NCI-H2171 (cell line): ENCODE results near the gene STIP1.
"Not testable (repeated sequence)": the region's sequence is repeated elsewhere in the genome, so short reads cannot be mapped to it uniquely, and the experiment has no call there.

ENCODE experiments used
- DNase-seq: peaks from one replicate; lab custom pipeline; 2025; lab: John Stamatoyannopoulos, UW

Gene STIP1

DNA sequence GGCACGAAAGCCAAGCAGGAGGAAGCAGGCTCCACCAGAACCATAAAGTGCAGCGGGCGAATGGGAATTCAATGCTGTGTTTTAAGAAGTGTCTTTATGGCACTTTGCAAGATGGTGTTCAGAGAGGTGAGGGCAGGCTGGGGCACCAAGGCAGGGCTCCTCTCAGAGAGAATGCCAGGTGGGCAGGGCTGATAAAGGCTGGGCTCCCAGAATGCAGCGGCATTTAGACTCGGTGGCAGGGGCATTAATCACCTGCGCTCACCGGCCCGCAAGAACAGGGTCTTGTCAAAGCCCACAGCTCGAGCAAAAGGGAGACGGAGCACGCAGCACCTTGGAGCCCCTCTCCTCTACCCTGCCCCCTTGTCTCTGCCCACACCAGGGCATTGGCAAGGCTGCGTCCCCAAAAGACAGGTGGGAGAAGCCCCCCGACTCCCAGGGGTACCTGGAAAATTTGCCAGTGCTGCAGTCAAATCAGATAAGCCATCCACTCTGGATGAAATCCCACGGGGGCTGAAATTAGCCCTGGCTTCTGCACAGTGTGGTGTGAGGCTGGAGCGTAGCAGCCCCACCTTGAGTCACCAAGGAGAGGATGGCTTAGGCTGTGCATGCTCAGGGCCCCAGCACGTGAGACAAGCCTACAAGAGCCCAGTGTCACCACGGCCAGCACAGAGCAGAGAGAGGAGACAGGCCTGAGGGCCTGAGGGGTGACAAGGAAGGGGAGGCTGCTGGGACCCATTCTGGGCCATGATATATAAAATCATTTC, 28.2 kb upstream of the STIP1 start:
- DNase-seq, result no peak

DNA sequence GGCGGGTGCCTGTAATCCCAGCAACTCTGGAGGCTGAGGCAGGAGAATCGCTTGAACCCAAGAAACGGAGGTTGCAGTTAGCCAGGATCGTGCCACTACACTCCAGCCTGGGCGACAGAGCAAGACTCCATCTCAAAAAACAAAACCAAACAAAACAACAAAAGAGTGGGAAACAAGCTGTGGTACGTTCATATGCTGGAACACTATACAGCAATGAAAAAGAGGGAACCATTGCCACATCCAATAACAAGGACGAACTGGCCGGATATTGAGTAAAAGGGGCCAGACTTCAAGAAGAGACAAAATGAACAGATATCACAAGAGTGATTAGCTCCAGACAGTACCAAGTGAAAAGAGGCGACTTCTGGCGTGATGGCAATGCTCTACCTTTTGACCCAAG, 24.9 kb upstream of the STIP1 start:
- no peak for DNase-seq

DNA sequence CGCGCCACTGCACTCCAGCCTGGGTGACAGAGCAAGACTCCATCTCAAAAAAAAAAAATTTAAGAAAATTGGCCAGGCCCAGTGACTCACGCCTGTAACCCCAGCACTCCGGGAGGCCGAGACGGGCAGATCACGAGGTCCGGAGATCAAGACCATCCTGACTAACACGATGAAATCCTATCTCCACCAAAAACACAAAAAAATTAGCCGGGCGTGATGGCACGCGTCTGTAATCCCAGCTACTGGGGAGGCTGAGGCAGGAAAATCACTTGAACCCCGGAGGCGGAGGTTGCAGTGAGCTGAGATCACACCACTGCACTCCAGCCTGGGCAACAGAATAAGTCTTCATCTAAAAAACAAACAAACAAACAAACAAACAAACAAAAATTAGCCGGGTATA, 23.2 kb upstream of the STIP1 start:
- DNase-seq, result not testable (repeated sequence)

DNA sequence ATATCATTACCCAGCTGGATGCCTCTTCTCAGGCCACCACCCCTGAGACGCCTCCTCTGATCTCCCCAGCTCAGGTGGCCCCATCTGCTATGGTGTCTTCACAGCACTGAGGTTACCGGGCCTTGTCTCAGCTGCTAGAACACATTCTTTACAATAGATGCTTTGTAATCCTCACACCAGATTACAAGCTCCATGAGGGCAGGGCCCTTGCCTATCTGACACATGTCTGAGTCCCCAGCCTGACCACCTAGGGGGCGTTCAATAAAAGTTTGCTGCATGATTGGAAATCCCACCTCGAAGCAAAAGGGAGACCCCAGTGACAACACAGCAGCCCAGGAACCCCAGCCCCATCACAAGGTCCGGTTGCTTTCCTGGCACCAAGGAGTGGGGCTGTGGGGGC, 22.0 kb upstream of the STIP1 start:
- no peak for DNase-seq

DNA sequence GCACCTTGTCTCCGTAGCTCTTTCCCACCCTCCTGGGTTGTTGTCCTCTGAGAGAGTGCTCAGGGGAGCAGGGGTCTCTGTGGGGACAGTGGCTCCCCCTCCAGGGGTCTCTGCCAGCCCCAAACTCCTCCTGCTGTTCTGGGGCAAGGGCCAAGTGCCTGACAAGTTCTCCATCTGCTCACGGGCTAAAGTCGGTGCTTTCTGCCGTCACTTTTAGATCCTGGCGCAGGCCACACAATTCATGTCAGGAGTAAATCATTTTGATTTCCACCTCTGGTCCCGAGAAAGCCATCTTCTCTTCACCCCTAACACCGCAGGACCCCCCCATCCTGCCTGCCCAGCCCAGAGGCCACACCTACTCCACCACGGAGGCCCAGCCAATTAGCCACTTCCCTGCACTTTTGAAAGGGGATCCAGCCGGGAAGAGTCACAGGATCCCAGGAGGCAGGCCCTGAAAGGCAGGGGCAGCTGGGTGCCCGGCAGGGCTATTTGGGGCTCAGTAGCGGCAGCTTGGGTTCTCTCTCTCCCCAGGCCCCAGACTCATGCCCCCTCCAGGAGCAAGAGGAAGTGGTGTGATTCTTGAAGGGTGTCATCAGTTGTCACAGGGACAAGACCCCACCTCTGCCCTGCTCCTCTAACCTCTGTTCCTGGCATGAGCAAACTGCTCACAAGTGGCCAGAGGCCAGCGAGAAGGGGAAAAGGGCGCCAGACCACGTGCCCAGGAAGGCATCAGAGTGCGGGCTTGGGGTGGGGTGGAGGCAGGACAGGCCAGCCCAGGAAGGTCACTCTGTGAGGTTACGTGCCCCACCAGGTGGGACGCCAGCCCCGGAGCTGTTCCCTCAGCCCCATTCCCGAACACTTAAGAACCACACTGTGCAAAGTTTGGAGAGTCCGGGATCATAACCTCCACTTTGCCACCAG, 21.3 kb upstream of the STIP1 start:
- no peak for DNase-seq

DNA sequence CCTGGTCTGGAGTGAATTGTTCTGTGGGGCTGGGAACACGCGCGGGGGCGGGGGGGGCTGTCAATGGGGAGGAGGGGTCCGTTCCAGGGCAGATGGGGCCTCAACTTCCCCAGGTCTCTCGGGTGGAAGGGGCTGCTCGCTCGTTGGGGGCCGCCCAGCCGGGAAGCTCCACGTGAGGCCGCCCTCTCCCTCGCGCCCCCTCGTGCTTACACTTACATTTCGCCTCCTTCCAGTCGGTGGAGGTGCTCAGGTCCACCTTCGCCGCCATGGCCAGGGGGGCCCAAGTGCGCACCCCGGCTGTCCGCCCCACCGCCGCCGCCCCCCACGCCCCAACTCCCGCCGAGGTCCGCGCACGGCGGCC, 20.5 kb upstream of the STIP1 start:
- peak; percentile 30 for DNase-seq

DNA sequence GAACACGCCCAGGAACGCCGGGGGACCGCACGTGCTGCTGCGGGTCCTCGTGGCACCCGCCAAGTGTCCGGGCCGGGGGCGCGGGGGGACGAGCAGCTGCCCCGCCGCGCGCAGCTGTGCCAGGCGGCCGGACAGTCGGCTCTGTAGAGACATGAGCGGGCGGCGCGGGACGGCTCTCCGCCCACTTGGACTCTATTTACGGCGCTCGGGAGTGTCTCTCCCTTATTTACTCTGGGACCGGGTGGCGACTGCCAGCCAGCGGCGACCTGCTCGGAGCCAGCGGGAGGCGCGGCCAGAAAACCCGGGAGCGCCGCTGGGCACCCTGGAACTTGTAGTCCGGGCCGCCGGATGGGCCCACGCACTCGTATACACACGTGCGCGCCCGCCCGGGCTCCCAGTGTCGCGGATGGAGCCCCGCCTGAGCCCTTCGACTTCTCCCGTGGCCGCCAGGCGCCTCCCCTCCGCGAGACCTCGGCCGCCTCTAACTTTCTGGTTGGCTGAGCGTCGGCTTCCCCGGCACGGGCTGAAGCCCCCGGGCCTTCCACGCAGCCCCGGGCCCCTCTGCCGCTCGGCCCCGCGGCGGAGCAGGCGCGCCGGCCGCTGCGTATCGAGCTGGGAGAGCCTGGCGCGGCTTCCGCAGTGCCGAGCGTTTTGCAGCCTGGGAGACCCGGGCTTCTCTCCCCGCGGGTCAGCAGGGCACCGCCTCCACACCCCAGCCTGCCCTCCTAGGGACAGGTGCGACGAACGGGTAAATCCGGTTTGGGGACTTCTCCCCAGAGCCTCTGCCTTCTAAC, 19.9 kb upstream of the STIP1 start, which contains the start of gene MACROD1:
Gene MACROD1 (minus strand): TSS at position 272 of the 794 bp plus-strand sequence. CDS start 119 bp downstream, at position 153.
- DNase-seq, result peak; percentile 84

DNA sequence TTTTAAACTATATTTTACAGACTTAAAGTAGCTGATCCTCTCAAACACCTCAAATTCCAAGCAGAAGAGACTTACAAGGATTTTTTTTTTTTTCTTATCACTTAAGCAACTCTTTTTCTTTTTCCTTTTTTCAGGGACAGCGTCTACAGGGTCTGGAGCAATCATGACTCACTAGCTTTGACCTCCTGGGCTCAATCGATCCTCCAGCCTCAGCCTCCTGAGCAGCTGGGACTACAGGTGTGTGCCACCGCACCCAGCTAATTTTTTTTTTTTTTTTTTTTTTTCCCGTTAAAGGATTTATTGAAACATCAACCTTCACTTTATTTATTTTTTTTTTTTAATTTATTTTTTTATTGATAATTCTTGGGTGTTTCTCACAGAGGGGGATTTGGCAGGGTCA, 15.6 kb upstream of the STIP1 start:
- no peak for DNase-seq

DNA sequence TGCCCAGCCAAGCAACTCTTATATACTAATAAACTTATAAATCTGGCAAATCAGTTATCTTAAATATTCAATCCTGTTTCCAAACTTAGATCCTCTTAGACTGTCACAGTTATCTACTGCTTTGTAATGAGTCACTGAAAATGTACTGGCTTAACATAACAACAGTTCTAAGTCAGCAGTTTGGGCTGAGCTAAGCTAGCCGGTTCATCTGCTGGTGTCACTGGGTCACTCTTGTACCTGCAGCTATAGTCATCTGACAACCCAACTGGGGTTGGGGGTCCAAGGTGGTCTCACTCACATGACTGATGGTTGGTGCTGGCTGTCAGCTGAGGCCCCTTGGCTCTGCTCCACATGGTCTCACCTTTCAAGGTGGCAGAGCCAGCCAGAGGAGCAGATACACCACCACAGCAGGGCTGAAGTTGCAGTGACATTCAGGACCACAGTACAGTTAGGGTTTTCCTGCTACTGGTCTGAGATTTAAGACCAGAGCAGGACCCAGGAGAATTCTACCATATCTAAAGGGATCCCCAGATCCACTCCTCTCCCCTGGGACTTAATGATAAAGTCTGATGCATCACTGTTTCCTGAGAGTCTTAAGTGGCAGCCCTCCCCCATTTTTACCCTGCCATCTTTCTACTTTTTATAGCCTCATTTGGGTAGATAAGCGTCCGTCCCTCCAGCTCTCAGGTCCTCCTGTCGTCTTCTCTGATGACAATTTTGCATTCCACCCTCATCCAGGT, 12.2 kb upstream of the STIP1 start:
- no peak for DNase-seq

DNA sequence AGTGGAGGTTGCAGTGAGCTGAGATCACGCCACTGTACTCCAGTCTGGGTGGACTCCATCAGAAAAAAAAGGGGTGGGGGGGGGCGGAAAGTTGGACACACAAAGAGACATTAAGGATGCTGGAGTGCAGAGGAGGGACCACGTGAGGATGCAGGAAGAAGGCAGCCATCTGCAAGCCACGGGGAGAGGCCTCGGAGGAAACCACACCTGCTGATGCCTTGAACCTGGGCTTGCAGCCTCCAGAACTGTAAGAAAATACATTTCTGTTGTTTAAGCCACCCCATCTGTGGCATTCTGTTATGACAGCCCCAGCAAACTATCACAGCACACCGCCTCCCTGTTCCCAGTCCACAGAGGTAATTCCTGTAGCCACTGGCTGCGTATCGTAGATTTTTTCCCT, 9.2 kb upstream of the STIP1 start:
- DNase-seq, result no peak

DNA sequence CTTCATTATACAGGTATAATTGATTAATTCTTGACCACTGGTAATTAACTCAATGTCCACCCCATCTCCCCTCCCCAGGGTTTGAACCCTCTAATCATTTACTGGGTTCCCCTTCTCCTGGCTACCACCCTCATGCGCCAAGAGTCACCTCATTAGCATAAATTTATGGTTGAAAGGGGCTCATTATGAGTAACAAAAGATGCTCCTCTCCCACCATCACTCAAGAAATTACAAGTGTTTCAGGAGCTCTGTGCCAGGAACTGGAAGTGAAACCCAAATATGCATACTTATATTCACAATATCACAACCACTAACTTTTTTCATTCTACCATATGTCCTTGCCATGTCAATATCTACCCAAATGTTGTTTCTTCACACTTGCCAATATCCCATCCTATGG, 7.8 kb upstream of the STIP1 start:
- DNase-seq, result no peak

DNA sequence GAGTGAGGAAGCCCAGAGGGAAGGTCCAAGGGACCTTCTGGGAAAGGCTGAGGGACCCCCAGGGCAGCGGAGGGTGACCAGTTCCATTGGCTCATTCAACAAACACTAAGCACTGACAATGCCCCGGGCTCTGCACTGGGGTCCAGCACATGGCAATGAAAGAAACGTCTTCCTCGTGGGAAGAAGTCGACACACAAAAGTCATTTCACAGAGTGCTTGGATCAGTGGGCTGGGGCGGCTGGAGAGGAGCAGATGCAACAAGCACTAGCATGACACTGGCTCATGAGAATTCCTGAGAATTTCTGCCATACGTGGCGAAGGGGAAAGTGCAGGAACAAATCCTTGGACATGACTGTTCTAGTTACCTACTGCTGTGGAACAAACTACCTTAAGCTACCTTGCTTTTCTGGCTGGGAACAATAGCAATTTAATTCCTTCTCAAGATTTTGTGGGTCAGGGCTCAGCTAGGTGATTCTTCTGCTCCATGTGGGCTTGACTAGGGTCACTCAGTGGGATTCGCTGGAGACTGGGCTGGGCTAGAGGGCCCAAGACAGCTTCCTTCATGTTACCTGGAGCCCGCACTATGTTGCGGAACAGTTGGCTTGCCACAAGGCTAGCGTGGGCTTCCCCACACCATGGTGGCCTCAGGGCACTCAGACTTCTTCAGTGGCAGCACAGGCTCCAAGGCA, 6.9 kb upstream of the STIP1 start:
- DNase-seq, result no peak

DNA sequence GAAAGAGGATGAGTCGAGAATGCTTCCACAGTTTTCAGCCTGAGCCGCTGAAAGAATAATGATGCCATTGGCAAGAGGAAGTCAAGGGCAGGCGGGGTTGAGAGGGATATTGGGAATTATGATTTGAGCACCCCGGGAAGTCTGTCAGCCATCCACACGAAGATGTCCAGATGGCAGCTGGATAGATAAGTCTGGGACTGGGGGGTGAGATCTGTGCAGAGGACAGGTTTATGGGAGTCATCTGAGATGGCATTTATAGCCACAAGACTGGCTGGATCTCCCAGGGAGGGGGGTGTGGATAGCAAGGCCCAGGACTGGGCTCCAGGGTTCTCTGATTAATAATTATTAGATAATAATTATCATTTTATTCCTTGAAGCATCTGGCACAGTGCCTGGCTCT, 5.1 kb upstream of the STIP1 start:
- no peak for DNase-seq

DNA sequence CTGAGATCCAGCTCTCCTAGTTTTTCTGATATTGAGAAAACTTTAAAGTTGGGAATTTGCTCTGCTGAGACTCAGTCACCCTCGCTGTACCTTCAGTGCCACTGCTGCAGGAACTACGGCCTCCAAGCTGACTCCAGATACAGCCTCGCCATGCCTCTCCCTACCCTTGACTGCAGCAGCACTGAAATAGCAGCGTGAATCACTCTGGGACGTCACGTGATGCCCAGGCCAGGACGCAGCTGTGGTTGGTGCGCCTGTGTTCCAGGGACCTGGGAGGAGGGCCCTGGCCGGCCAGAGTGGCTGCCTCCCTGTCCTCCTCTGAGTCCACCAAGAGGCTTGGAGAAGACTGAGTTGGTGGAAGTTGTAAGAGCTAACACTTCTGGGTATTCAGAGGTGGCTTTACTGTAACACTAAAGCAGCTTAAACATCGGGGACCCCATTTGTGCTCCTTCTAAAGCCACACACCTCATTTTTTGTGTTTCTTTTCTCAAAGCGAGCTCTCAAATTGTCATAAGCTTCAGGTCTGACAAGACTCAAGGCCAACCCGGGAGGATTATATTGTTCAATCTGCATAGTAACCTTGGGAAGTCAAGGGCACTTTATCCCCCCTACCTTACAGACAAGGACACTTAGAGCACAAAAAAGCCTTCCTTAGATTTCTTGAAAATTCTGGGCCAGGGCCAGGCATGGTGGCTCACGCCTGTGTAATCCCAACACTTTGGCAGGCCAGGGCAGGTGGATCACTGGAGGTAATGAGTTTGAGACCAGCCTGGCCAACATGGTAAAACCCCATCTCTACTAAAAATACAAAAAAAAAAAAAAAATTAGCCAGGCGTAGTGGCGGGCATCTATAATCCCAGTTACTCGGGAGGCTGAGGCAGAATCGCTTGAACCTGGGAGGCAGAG, 4.2 kb upstream of the STIP1 start:
- peak; percentile 47 for DNase-seq

DNA sequence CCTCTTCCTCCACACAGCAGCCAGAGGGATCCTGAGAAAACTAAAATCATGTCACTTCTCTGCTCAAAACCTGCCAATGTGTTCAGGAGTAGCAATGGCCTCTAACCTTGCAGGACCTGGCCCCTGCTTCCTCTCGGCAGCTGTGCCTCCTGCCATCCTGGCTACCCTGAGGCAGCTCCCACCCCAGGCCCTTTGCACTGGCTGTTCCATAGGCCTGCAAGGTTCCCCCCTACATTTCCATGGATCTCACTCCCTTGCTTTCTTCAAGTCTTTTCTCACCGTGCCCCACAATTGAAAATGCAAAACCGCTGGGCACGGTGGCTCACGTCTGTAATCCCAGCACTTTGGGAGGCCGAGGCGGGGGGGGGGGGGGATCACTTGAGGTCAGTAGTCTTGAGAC, 2.1 kb upstream of the STIP1 start:
- DNase-seq, result no peak

DNA sequence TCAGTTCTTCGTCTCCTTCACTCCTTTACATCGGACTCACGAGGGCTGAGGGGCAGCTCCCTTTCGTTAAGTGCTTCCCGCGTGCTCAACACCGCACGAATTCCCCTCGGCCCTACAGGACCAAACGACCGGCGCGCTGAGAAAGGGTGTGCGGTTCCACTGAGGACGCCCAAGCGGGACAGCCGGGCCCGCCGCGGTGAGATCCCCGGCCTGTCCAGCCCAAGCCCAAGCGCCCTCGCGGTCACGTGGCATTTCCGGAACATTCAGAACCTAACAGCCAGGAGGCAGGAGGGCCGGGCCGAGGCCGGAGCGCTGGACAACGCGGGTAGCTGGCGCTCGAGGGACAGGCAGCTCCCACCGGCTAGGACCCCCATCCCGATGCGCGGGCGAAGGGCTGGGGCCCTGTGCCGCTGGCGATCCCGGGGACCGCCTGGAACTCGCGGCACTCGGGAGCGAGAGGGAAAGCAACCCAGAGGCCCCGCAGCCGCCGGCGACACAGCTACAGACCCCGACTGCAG, 737 bp upstream of the STIP1 start:
- peak; percentile 31 for DNase-seq

DNA sequence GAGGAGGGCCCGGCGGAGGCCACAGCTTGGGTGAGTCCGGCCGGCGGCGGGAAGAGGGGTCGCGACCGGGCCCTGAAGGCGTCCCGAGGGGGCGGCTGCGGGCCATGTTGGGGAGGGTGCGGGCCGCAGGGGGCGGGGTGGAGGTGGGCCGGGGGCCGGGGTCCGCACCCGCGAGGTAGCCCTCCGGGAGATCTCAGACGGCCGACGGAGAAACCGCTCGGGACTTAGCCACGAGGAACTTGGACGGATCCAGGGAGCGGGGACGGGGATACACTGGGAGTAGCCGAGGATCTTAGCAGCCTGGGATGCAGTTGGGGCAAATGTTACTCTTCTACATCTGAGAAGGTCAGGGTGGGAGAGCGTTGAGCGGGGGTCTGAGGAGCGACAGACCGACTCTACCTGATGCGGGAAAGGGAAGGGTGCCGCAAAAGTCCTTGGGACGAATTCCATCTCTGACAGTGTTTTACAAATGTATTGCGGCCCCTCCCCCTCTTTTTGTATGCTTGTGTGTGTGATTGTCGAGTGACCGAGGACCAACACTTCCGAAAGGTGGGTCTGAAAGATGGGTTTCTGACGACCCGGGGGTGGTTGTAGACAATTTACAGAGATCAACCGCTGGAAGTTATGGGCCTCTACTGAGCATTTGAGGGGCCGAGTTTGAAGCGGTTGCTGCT, 658 bp downstream of the STIP1 start:
- DNase-seq, result no peak

DNA sequence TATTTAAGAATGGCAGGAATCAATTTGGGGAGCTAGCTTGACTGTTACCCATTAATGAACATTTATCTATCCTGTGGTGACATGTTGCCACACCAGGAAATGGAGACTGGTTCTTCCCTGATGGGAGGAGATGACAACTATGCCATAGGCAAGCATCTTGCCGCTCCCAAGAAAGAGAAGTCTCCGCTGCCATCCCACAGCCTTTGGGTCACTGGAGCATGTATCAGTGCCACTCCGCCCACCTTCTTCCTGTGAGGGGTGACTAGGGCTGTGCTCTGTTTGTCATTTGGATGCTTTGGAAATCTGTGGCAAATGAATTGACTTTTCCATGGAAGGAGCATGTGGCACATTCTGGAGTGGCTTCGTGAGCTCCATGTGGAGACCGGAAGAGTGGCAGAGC, 6.5 kb downstream of the STIP1 start:
- no peak for DNase-seq

DNA sequence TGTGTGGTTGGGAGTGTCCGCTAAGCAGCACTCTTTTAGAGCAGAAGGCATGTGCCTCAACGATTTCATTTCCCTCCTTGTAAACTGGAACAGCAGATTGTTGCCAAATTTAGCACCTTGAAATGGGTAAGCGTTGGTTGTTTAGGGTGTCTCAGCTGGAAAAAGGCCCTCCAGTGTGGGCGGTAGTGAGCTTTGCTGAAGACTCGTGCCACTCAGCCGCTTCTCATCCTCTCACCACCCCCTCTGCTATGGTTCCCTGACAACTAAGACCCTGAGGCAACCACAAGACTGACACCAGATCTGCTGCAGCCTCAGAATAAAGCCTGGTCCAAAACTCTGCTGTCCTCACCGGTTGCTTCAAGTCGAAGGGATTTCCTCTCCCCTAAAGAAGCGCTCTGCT, 10.7 kb downstream of the STIP1 start:
- no peak for DNase-seq
